ENCODE results near the gene PGA3.
"Not testable (repeated sequence)": the region's sequence is repeated elsewhere in the genome, so short reads cannot be mapped to it uniquely, and the experiment has no call there.

The PGA3 gene

GRCh38 chr11:61171907-61172306 is 31.4 kb upstream of the PGA3 start:
- no peak for DNase-seq (ENCODE audit: low read depth, low spot score)

- DNase-seq (ENCODE audit: low read depth, low spot score) = no peak
These were observed 31.0 kb upstream of the PGA3 start for GRCh38 chr11:61172356-61172755.

- no peak for DNase-seq (ENCODE audit: low read depth, low spot score)
These were observed 30.4 kb upstream of the PGA3 start for GRCh38 chr11:61172888-61173287.

GRCh38 chr11:61173456-61173855 is 29.9 kb upstream of the PGA3 start:
- DNase-seq (ENCODE audit: low read depth, low spot score) = no peak

GRCh38 chr11:61174273-61174672 is 29.0 kb upstream of the PGA3 start:
- DNase-seq (ENCODE audit: low read depth, low spot score) = no peak

- no peak for DNase-seq (ENCODE audit: low read depth, low spot score)
These were observed 28.4 kb upstream of the PGA3 start for GRCh38 chr11:61174949-61175348.

- DNase-seq (ENCODE audit: low read depth, low spot score) = no peak
These were observed 26.9 kb upstream of the PGA3 start for GRCh38 chr11:61176446-61176845.

- not testable (repeated sequence) for DNase-seq (ENCODE audit: low read depth, low spot score)
These were observed 23.1 kb upstream of the PGA3 start for GRCh38 chr11:61180205-61180604.

- DNase-seq (ENCODE audit: low read depth, low spot score) = no peak
These were observed 21.8 kb upstream of the PGA3 start for GRCh38 chr11:61181489-61181888.

GRCh38 chr11:61183645-61184044 is 19.7 kb upstream of the PGA3 start:
- DNase-seq (ENCODE audit: low read depth, low spot score) = no peak

- DNase-seq (ENCODE audit: low read depth, low spot score) = no peak
These were observed 16.8 kb upstream of the PGA3 start for GRCh38 chr11:61186504-61186903.

- DNase-seq (ENCODE audit: low read depth, low spot score) = peak; percentile 69
These were observed 15.7 kb upstream of the PGA3 start for GRCh38 chr11:61187505-61188130.

GRCh38 chr11:61189933-61190332 is 13.4 kb upstream of the PGA3 start:
- no peak for DNase-seq (ENCODE audit: low read depth, low spot score)

GRCh38 chr11:61193596-61193995 is 9.7 kb upstream of the PGA3 start:
- no peak for DNase-seq (ENCODE audit: low read depth, low spot score)

- DNase-seq (ENCODE audit: low read depth, low spot score) = no peak
These were observed 9.1 kb upstream of the PGA3 start for GRCh38 chr11:61194169-61194671.

GRCh38 chr11:61194981-61195695 is 8.2 kb upstream of the PGA3 start:
- no peak for DNase-seq (ENCODE audit: low read depth, low spot score)

- DNase-seq (ENCODE audit: low read depth, low spot score) = no peak
These were observed 7.6 kb upstream of the PGA3 start for GRCh38 chr11:61195719-61196118.

- DNase-seq (ENCODE audit: low read depth, low spot score) = no peak
These were observed 5.0 kb upstream of the PGA3 start for GRCh38 chr11:61198361-61198760.

- DNase-seq (ENCODE audit: low read depth, low spot score) = no peak
These were observed 4.3 kb upstream of the PGA3 start for GRCh38 chr11:61198948-61199523.

GRCh38 chr11:61201476-61201875 is 1.8 kb upstream of the PGA3 start:
- DNase-seq (ENCODE audit: low read depth, low spot score) = no peak

GRCh38 chr11:61203873-61204272 is 558 bp downstream of the PGA3 start:
- not testable (repeated sequence) for DNase-seq (ENCODE audit: low read depth, low spot score)

- DNase-seq (ENCODE audit: low read depth, low spot score) = not testable (repeated sequence)
These were observed 1.3 kb downstream of the PGA3 start for GRCh38 chr11:61204502-61205059.

Data from activated naive CD8-positive, alpha-beta T cell treated with anti-CD3 and anti-CD28 coated beads, Interleukin-2, amount 50 U/mL, for 16 hours (primary cell).